Thoracic aorta (tissue), 2 donors: ENCODE data around the gene RFK. TPM values are rescaled to one million over a fixed set of nuclear protein-coding genes. Genes with fewer than 3 reads are reported as not detected.
"Not testable (repeated sequence)": the region's sequence is repeated elsewhere in the genome, so short reads cannot be mapped to it uniquely, and the experiment has no call there.

ENCODE experiments used
- ATAC-seq: fragments of 150-250 bp; one replicate; pipeline ENCODE4 v1.8.0; 2017; ENCODE audit warnings: low read depth; ENCODE audit not compliant: insufficient number of reproducible peaks, low FRiP score
- DNase-seq: peaks from one replicate; pipeline ENCODE4 v3.0.0-alpha.2; 2020; ENCODE audit warnings: low spot score
- H3K27ac ChIP-seq, 2 donors: fragments of 200-600 bp; sonication (generic); 1 replicate in 1 of 2; 2 replicates in 1 of 2; pipeline ENCODE4 v1.5.1; 2016; ENCODE audit warnings: mild to moderate bottlenecking in 2 of 2, moderate library complexity in 2 of 2
- H3K27me3 ChIP-seq: fragments of 200-600 bp; sonication (generic); replicated peaks from 2 replicates; pipeline ENCODE4 v1.6.0; 2016; ENCODE audit warnings: mild to moderate bottlenecking; ENCODE audit not compliant: insufficient read depth
- H3K36me3 ChIP-seq: fragments of 200-600 bp; sonication (generic); one replicate; pipeline ENCODE4 v1.5.1; 2016
- H3K4me1 ChIP-seq, 2 donors: fragments of 200-600 bp; sonication (generic); 1 replicate in 1 of 2; 2 replicates in 1 of 2; pipeline versions ENCODE4 v1.5.1 to v1.6.0; 2016; ENCODE audit warnings: low read depth in 2 of 2, mild to moderate bottlenecking in 1 of 2; ENCODE audit not compliant: control insufficient read depth in 1 of 2
- H3K4me3 ChIP-seq: fragments of 200-600 bp; sonication (generic); 2 replicates; pipeline ENCODE4 v1.5.1; 2016; ENCODE audit warnings: mild to moderate bottlenecking
- H3K9me3 ChIP-seq: fragments of 200-600 bp; sonication (generic); 2 replicates; pipeline ENCODE4 v1.5.1; 2016
- total RNA-seq, 2 donors: library from RNA; depleted of rRNA; stranded (reverse); fragments of >200 nt; gene quantifications; one replicate each; pipeline versions ENCODE4 v1.1.0 to v1.2.3, GENCODE V29; 2016
- TF ChIP-seq, protein P1 (sequence below): fragments of 200-600 bp; sonication (generic); IDR thresholded peaks from one replicate; pipeline ENCODE4 v1.5.1; 2019; ENCODE audit warnings: antibody characterized with exemption

RFK gene
- total RNA-seq: 10 to 100 TPM; 21.6 to 33.4 TPM

DNA sequence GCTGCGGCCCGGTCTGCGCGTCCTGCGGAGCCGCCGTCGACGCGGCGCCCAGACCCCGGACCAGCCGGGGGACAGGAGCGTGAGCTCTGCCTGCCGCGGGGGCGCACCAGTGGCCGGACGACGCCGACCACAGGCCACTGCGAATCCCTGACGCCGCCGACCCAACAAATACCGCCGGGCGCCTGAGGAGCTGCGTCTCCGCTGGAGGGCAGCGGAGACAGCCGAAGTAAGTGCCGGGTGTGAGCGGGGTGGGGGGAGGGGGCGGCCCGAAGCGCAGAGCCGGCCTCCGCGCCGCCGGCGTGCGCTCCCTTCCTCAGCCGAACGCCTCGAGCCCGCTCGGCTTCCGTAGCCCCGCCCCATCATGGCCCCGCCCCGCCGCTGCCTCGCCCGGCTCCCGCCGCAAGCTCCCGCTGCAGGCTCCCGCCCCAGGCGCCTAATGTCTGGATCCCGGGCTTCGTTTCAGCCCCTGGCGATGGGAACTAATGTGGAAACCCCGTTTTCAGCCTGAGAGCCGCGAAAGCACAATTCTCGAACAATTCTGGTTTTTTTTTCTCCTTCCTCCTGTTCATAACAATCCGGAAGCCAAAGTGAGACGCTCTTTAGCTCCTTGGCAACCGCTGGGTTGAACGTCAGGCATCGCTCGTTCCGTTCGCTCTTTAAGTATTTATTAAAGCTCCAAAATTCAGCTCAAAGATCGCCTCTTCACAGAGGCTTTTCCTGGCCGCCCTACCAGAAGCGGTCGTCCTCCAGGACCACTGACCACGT lies at the start of gene RFK:
TSS of gene RFK (minus strand) at position 232 of the 765 bp plus-strand sequence. CDS start 255 bp downstream, outside the sequence.
- peak; percentile 53 for DNase-seq

DNA sequence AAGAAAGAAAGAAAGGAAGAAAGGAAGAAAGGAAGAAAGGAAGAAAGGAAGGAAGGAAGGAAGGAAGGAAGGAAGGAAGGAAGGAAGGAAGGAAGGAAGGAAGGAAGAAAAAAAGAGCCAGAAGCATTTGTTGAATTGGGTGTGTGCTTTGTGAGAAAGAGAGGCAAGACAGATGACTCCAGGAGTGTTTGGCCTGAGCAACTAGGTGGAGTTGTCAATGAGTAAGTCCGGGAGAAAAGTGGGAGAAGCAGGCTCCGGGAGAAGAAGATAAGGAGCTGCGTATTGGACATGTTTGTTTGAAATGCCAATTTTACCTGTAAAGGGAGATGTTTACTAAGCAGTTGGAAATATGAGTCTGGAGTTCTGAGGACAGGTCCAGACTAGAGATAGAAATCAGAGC lies 49.7 kb upstream of the RFK start:
- H3K27me3 ChIP-seq: no peaks in the 10 kb centered on the region
- H3K27ac ChIP-seq: no peak overlapping the region
- DNase-seq (no peak), ATAC-seq (no peak)
- no peaks in the 10 kb centered on the region for H3K36me3 ChIP-seq
- no peaks in the 10 kb centered on the region for H3K9me3 ChIP-seq
- H3K4me1 ChIP-seq: no peaks in the 10 kb centered on the region
- H3K4me3 ChIP-seq: no peak overlapping the region
- TF ChIP-seq, protein P1, sequence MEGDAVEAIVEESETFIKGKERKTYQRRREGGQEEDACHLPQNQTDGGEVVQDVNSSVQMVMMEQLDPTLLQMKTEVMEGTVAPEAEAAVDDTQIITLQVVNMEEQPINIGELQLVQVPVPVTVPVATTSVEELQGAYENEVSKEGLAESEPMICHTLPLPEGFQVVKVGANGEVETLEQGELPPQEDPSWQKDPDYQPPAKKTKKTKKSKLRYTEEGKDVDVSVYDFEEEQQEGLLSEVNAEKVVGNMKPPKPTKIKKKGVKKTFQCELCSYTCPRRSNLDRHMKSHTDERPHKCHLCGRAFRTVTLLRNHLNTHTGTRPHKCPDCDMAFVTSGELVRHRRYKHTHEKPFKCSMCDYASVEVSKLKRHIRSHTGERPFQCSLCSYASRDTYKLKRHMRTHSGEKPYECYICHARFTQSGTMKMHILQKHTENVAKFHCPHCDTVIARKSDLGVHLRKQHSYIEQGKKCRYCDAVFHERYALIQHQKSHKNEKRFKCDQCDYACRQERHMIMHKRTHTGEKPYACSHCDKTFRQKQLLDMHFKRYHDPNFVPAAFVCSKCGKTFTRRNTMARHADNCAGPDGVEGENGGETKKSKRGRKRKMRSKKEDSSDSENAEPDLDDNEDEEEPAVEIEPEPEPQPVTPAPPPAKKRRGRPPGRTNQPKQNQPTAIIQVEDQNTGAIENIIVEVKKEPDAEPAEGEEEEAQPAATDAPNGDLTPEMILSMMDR: no peak

More for the DNA sequence above, at the start of gene RFK:
- Histone ChIP-seq H3K9me3 (no peaks in the 10 kb centered on the region), H3K36me3 (no peaks in the 10 kb centered on the region), H3K4me1 (peaks cover 7 to 18% of the 10 kb centered on the region in 2 donors), H3K4me3 (peak within 1 kb of the TSS; percentile 98), H3K27ac (peak within 1 kb of the TSS; percentile 97 to 98), H3K27me3 (no peaks in the 10 kb centered on the region)
- TF ChIP-seq, protein P1: peak; percentile 46
- ATAC-seq: peak; percentile 82

DNA sequence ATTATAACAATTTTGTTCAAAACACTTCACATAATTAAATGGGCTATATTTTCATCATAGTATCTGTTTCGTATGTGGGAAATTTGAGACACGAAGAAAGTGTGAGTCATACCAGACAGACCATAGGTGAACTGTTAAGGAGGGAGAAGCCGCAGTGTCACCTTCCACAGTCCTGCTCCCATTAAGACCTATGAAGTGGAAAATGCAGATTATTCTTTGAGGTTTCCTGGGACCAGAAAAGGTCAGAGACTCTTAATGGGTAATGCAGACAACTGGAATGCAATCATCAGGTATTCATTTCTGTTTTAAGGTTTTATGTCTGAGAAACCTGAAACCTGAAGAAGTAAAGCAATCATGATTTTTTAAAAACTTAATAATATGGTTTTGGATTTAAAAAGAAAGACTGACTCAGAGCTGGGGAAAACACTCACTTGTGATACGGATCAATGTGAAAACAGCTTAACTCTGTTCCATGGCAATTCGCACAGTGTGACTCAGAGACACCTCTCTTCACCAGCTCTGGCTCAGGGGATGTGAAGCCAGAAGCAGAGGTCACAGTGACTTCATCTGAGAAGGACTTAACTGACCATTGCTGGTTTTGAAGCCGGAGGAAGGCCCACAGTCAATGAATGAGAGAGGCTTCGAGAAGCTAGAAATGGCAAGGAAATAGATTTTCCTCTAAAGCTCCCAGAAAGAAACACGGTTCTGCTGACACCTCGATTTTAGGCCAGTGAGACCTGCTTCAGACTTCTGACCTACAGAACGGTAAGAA lies 47.5 kb upstream of the RFK start:
- Histone ChIP-seq H3K4me1 (no peaks in the 10 kb centered on the region), H3K9me3 (no peaks in the 10 kb centered on the region), H3K27me3 (no peaks in the 10 kb centered on the region), H3K36me3 (no peaks in the 10 kb centered on the region), H3K27ac (no peak overlapping the region), H3K4me3 (no peak overlapping the region)
- ATAC-seq (no peak), DNase-seq (no peak)
- TF ChIP-seq, protein P1: no peak

DNA sequence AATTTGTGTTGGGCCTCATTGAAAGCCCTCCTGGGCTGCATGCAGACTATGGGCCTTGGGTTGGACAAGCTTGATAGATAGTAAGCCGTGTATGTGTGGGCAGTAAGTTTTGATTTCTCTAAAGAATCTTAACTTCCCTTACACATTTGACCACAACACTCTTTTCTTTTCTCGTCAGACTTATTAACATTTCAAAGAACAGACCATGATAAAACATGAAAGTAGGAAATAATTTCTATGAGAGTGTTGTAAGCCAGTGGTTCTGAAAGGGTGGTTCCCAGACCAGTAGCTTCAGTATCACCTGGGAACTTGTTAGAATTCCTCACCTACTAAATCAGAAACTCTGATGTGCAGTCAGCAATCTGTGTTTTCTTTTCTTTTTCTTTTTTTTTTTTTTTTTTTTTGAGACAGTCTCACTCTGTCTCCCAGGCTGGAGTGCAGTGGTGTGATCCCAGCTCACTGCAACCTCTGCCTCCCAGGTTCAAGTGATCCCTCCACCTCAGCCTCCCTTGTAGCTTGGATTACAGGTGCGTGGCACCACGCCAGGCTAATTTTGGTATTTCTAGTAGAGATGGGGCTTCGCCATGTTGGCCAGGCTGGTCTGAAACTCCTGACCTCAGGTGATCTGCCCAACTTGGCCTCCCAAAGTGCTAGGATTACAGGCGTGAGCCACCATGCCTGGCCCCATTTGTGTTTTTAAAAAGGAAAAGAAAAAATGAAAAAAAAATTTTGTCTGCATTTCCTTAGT lies 44.8 kb upstream of the RFK start:
- TF ChIP-seq, protein P1: no peak
- no peaks in the 10 kb centered on the region for H3K9me3 ChIP-seq
- H3K4me1 ChIP-seq: no peaks in the 10 kb centered on the region
- H3K36me3 ChIP-seq: no peaks in the 10 kb centered on the region
- H3K4me3 ChIP-seq: no peak overlapping the region
- DNase-seq: no peak
- no peak for ATAC-seq
- H3K27ac ChIP-seq: no peak overlapping the region
- H3K27me3 ChIP-seq: no peaks in the 10 kb centered on the region

DNA sequence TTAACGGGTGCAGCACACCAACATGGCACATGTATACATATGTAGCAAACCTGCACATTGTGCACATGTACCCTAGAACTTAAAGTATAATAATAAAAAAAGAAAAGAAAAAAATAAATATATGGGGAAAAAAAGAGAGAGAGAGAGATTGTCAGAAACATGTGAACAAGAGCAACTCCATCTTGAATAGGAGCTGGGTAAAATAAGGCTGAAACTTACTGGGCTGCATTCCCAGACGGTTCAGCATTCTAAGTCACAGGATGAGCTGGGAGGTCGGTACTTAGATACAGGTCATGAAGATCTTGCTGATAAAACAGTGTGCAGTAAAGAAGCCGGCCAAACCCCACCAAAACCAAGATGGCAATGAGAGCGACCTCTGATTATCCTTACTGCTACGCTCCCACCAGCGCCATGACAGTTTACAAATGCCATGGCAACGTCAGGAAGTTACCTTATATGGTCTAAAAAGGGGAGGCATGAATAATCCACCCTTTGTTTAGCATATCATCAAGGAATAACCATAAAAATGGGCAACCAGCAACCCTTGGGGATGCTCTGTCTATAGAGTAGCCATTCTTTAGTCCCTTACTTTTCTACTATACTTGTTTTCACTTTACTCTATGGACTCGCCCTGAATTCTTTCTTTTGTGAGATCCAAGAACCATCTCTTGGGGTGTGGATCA lies 42.9 kb upstream of the RFK start:
- not testable (repeated sequence) for H3K27ac ChIP-seq, H3K9me3 ChIP-seq, H3K4me3 ChIP-seq, H3K36me3 ChIP-seq, ATAC-seq, H3K27me3 ChIP-seq, DNase-seq, H3K4me1 ChIP-seq

DNA sequence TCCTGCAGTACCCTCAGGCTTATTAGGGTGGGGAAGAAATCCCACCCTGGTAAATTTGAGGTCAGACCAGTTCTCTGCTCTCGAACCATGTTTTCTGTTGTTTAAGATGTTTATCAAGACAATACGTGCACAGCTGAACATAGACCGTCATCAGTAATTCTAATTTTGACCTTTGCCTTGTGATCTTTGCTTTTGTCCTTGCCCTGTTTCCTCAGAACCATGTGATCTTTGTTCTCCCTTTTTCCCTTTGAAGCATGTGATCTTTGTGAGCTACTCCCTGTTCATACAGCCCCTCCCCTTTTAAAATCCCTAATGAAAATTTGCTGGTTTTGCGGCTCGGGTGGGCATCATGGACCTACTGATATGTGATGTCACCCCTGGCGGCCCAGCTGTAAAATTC lies 40.7 kb upstream of the RFK start:
- H3K27me3 ChIP-seq, DNase-seq, H3K27ac ChIP-seq, H3K36me3 ChIP-seq, ATAC-seq, H3K4me3 ChIP-seq, H3K4me1 ChIP-seq, H3K9me3 ChIP-seq: not testable (repeated sequence)
